Posterior vena cava (tissue), 2 donors: ENCODE data around the gene RPE. TPM values are rescaled to one million over a fixed set of nuclear protein-coding genes. Genes with fewer than 3 reads are reported as not detected.

ENCODE experiments used
- total RNA-seq, 2 donors: library from RNA; stranded (reverse); fragmentation: NEBNext Ultra II Directional; extraction: Animal tissue kit (Norgen Biotek cat#: 25700); gene quantifications; one replicate each; pipeline ENCODE4 v1.2.1, GENCODE V29; 2021
- donor health status: DM: yes; HTN: yes; CAD: no.
- donor health status: DM: yes; HTN: yes; CAD: no.

The RPE gene
- total RNA-seq, 2 donors from 2014 or later: 40.0 to 47.4 TPM

Other genes starting within 250 kb of the RPE start
- gene UNC80, start 230.8 kb upstream of the RPE start, total RNA-seq: not detected
- 10 to 100 TPM; 25.7 to 28.8 TPM for gene KANSL1L, start 168.8 kb downstream of the RPE start, total RNA-seq
- 1 to 10 TPM; 5.0 to 9.7 TPM for gene ACADL, start 222.8 kb downstream of the RPE start, total RNA-seq